Measurements from ENCODE around the gene FOXN4.

DNA sequence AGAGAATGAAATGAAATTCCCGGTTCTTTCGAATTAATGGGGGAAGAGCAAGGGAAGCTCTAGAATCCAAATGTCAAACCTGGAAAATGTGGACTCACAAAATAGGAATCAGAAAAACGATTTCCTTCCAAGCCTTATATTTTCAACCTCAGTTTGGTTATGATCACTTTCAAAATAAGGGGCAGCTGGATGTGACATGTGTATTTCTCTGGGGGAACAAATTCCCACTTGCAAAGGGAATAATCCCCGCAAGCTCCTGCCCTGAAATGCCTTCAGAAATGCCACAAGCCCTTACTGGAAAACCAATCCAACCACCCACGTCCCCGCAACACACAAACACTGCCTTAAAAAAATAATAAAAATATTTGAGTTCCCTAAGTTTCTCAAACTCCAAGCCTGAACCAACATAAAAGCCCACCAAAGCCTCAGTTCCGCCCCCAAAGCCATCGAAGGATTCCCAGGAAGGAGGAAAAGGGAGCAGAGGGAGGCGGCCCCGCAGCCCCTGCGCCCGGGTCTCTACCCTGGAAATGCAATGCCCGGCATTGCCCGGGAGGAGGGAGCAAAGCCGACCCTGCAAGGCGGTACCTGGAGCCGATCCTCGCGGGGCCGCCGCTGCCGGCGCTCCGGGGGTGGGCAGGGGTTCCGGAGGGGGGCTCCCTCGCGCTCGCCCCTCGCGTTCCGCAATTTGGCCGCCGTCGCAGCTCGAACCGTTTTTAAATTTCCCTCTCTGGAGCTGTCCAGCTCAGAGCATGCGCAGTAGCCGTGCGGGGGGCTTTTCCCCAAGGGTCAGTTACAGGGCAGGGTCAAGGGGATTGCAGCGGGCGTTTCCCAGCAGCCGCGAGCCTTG, at the start of gene FOXN4:
- TF ChIP-seq POLR2A (IDR thresholded peaks at IDR 0.05): no peak
- TF ChIP-seq POLR2AphosphoS5 (IDR thresholded peaks at IDR 0.05; ENCODE audit: insufficient read depth in 1 of 2, low read depth in 1 of 2): no peak

Measured in vagina (tissue), 2 donors.